Stimulated activated CD4-positive, alpha-beta T cell treated with anti-CD3 and anti-CD28 coated beads, TNF-alpha, amount 100 ng/mL, for 4 hours (primary cell): ENCODE results near the gene PALM2AKAP2.
"Not testable (repeated sequence)": the region's sequence is repeated elsewhere in the genome, so short reads cannot be mapped to it uniquely, and the experiment has no call there.

Source experiments
- DNase-seq, 3 experiments: peaks; one replicate each; pipeline ENCODE4 v3.0.0-alpha.2; 2020; ENCODE audit warnings: low read depth in 3 of 3

Gene PALM2AKAP2

DNA sequence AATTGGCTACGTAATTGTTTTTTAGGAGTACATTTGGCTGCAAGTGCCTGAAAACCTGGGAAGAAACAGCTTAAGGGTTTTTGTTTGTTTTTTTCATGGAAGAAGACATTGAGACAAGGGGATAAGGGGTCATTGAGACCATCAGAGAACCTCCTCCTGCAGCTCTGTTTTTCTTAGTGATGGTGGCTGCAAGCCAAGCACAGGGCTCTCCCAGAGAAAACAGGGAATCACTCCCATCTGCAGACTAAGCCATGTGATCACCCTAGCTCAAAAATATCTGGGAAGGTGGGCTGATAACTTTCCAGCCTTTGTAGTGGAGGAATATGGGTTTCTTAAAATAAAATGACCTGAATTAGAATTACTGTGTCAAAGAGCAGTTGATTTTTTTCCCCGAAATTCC is 25.1 kb downstream of the PALM2AKAP2 start:
- DNase-seq, result no peak

DNA sequence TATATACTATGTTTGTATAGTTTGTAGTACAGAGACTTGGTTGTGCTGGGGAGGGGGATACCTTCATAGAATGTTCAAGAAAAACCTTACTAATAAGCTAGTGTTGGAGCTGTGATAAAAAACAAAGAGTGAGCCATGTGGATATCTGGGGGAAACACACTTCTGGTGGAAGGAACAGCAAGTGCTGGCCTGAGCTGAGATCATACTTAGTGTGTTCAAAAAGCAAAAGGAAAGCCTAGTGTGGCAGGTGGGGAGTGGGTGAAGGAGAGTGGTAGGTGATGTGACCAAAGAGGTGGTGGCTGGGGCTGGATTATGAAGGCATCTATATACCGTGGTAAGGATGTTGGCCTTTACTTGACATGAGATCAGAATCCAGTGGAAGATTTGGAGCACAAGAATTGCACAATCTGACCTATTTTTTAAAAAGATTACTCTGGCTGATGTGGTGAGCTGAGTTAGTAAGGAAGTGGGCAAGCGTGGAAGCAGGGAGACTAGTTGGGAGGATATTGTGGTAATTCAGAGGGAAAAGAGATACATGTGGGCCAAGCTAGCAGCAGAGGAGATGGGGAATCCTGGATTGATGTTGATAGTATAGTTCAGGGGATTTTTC is 26.6 kb downstream of the PALM2AKAP2 start:
- DNase-seq, result no peak

DNA sequence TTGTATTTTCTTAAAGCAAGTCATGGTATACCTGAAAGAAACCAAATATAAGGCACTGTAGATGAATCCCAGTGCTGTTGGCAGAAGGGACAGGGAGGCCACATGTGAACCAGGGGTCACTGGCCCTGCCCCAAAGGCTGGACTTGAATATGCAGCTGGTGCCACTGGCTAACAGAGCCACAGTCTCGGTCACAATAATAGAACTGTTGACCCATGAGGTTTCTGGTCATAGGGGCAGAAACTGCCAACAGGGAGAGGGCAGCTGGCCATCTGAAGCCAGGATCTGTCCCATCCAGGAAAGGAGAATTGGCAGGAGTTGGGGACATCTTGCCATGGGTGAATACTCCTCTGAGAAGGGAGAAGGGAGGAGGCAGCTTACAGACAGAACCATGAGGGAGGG is 31.9 kb downstream of the PALM2AKAP2 start:
- no peak for DNase-seq

DNA sequence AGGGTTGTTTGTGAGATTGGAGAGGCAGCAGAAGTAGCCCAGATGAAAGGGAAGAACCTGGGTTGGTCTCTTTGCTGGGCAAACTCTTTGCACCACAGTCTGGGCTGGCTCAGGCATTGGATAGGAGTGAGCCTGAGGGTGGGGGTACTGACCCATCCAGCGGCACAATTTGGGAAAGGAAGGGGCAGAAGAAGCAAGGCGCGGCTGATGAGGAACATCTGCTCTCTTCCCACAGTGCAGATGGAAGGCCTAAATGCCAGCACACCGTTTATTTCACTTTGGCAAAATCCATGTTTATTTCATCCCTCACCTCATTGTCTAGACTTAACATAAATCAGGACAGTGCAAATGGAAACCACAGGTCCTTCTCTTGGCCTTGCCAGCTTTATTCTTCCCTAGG is 32.3 kb downstream of the PALM2AKAP2 start:
- no peak for DNase-seq

DNA sequence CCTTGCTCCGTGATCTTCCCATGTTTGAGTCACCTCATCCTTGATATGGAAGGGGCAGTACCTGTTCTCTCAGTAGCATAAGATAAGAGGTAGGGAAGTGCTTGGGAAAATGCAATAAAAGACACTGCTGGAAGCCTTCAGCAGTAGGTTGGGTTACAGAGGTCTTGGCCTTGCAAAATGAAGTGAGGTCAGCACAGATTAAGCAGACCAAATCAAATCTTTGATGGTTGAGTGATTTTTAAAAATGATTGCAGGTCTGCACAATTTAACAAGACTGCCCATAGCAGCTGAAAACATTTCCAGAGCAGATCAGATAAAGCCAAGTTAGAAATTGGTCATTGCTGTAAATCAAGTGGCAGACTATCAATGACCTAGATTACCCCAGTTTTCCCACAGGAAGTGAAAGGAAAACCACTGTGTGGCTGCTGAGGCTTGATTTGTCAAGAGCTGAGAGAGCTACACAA is 32.9 kb downstream of the PALM2AKAP2 start:
- no peak for DNase-seq

DNA sequence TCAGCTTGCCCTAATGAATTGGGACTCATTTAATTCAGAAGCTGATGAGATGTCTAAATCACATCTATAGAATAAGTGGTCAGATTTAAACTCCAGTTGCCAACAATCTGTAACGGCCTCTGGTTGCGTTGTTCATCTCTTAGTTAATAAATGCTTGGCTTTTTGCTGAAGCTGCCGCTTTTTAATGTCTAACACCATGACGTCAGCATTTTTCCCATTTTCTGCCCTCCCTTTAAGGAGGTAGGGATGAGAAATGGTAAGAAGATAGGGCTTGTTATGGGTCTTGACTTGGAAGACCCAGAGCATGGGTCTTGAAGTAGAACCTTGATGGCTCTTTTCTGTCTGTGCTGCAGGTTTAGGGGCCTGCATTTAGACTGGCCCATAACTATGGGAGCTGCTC is 33.3 kb downstream of the PALM2AKAP2 start:
- no peak for DNase-seq

DNA sequence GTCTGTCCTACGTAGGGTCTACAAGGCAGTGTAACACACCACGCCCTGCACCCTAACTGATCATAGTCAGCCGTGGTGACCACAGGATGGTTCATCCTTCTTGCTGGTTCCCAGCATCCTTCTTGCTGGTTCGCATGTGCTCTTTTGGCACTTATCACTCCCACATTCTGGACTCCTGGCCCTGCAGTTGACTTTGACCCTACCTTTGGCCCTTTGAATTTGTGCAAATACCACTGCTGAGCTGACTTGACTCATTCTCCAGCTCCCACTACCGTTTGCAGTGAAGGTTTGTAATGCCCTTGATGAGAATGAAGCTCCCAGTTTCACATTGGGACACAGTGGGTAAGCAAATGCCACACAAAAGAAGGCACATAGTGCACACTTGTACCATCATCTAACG is 33.8 kb downstream of the PALM2AKAP2 start:
- DNase-seq, result no peak

DNA sequence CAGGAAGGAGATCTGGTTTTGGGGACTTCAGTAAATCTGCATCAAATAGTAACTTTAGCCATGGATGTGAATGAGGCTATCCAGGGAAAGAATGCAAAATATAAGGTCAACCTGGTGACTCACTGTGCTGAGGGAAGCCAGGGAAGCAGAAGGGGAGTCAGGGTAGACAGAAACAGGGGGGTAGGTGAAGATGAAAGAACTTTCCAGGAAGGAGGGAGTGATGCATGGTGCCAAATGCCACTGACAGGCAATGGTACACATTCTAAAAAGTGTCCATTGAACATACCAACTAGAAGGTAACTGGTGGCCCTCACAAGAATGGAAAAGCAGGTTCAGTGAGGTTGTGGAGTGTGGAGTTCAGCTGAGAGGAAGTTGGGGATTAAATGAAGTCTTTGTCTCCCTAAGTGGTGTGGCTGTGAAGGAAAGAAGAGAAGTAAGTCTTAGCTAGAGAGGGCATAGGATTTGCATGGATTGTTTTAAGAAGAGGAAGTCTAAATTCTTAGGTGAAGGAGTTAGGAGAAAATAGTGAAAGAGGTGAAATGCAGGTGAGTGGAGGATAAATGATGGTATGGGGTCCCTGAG is 35.5 kb downstream of the PALM2AKAP2 start:
- no peak for DNase-seq

DNA sequence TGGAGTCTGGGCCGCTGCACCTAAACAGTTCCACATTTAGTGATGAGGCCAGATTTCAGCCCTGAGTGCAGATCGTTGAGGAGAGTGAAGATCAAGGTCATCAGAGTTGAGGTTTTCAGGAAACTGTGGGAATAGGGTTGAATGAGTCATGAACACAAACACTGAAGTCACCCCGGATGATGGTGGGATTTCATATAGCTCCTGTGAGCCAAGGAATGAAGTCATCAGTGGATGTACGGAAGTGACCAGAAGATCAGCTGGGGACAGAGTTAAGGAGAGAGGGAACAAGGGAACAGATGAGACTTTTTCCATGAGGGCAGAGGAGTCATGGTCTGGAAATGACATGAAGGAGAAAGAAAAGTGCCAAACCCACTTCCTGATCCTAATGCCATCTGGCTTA is 36.5 kb downstream of the PALM2AKAP2 start:
- no peak for DNase-seq

DNA sequence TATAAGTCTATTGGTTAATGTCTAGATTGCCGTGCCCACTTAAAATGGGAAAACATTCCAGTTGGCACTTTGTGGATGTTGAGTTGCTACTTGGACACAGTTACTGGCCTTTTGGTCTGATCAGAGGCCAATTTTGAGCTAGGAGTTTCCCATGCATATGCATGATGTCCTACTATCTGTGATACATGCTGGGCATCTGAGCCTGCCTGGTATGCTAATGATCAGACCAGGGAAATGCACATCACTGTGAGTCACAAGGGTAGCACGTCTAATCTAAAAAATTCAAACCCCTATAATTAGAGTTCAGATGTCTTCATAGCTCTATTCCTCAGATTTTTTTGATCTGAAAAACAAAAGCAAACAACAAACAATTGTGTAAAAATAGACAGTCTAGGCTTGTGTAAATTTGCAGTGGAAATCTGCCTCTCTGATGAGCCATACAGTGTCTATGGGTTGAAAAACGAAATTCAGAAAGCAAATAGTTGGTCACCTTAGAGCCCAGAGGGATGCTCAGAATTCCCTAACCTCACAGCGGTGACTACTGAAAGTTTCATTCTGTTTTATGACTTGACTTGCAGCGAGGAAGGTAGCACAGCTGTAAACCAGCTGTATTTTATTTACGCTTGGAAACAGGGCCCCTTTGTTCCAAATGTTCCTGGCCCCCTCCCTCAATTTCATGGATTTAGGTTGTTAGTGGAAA is 37.3 kb downstream of the PALM2AKAP2 start:
- no peak for DNase-seq

DNA sequence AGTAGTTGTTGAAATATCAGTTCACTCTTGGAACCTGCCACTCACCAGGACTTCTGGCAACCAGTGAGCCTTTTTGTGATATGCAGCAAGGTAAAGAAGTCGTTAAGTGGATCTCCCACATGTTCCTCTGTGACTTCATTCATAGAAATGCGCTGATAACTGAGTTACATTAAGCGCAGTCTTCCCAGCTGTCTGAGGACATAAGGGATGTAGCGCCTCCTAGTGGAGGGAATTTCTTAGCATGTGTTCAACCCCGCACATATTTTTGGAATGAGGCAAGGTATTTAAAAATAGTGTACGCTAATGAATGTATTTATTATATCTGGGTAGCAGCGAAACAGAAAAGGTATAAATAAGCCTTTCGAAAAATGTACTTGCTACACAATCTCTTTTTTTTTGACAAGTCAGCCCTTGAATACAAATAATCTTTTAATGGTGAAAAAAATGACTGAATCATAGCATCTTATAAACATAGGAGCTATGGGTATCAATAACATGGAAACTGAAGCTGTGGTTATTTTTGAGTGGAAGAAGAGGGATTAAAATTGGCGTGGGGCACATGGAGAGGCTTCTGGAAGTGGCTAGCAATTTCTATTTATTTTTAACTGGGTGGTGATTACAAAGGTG is 38.0 kb downstream of the PALM2AKAP2 start:
- no peak for DNase-seq

DNA sequence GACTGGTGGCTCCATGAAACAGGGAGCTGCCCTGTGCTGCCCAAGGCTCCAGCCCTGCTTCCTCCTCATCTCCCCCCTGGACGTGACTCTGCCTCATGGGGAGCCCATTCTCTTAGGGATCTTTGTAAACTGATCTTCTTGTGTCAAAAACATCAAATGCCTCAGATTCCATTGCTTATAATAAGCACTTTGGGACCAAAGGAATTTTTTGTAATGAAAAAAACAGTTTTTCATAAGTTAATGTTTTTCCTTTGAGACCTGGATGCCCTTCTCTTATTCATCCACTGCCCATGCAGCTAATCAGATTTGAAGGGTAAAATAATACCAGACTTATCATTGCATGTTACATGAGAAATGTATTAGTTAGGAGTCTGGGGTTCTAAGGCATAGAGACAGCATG is 41.7 kb downstream of the PALM2AKAP2 start:
- no peak for DNase-seq

DNA sequence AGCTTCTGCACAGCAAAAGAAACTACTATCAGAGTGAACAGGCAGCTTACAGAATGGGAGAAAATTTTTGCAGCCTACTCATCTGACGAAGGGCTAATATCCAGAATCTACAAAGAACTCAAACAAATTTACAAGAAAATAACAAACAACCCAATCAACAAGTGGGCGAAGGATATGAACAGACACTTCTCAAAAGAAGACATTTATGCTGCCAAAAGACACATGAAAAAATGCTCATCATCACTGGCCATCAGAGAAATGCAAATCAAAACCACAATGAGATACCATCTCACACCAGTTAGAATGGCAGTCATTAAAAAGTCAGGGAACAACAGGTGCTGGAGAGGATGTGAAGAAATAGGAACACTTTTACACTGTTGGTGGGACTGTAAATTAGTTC is 45.4 kb downstream of the PALM2AKAP2 start:
- not testable (repeated sequence) for DNase-seq

DNA sequence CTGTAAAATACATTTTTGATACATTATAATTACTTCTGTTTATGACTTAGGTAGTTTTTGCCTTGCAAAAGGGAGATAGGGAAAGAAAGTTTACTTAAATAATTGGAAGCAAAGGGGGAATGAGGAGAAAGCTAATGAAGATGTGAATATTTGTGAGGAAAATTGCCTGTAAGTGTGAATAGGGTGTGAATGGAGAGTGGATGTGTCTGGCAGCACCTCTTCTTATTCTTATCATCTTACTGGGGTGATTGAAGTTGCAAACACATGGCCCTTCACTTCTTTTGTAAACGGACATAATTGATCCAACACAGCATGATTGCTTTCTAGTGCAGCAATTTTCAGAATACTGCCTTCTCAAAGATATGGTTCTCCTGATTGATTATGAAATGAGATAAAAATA is 46.6 kb downstream of the PALM2AKAP2 start:
- no peak for DNase-seq

DNA sequence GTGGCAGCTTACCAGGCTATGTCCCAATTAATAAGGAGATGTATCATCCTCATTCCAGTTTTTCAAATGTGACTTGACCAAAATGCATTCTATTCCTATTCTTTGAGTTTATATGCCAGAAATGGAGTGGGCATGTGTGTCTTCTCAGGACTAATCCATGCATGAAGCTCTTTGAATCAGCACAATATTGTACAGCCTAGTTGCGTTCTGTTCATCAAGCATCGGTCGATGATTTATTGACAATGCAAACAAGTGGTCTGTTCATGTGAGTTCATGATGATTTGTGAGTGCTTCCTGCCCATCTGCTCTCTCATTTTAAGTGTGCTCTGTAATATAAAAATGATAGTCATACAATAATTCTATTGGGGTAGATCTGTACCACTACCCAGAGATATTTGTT is 48.3 kb downstream of the PALM2AKAP2 start:
- DNase-seq, result no peak
